A549 (cell line): ENCODE results near the gene HSD17B3. TPM values are rescaled to one million over a fixed set of nuclear protein-coding genes. Genes with fewer than 3 reads are reported as not detected.

ENCODE experiments used
- ATAC-seq, 2 experiments: fragments of 200-7000 bp in 1 of 2; fragments of >200 bp in 1 of 2; cut with Nextera tagmentation in 1 of 2; cut with Tn5 transposase in 1 of 2; 3 replicates each; pipeline versions ENCODE4 v1.8.0 to v1.9.1; 2018 to 2020; ENCODE audit warnings: mild to moderate bottlenecking in 1 of 2, moderate library complexity in 1 of 2
- CTCF ChIA-PET: fragments of 300-600 bp; sonication (Branson Sonifier 250); formaldehyde crosslinking; extraction: SDS; loops from one replicate; lab custom pipeline; 2021; ENCODE audit warnings: antibody characterized with exemption, inconsistent platforms; lab: Yijun Ruan, JAX
- POLR2A ChIA-PET: fragments of 350-600 bp; formaldehyde crosslinking; extraction: SDS; loops from one replicate; lab custom pipeline; 2021; ENCODE audit warnings: antibody characterized with exemption, inconsistent platforms; lab: Yijun Ruan, JAX
- DNase-seq, 2 experiments: peaks; one replicate each; pipeline versions ENCODE4 v3.0.0 to v3.0.0-alpha.2; 2011 to 2016; ENCODE audit warnings: low read depth in 1 of 2, low spot score in 1 of 2
- FAIRE-seq: peaks from 2 replicates; lab custom pipeline; 2011; peaks lifted over from hg19 to GRCh38; lab: Jason Lieb, UNC
- H3K27ac ChIP-seq, 2 experiments: fragments of >200 bp; sonication (Bioruptor Twin); formaldehyde crosslinking; 3 replicates each; pipeline ENCODE4 v1.5.1; 2016 to 2017
- H3K4me1 ChIP-seq: fragments of >200 bp; sonication (Bioruptor Twin); formaldehyde crosslinking; 3 replicates; pipeline ENCODE4 v1.6.1; 2016
- H3K4me2 ChIP-seq: fragments of >200 bp; sonication (Bioruptor Twin); formaldehyde crosslinking; 3 replicates; pipeline ENCODE4 v1.6.1; 2016
- H3K4me3 ChIP-seq: fragments of >200 bp; sonication (Bioruptor Twin); formaldehyde crosslinking; 3 replicates; pipeline ENCODE4 v1.5.1; 2016
- H3K9me3 ChIP-seq: fragments of >200 bp; sonication (Bioruptor Twin); formaldehyde crosslinking; 3 replicates; pipeline ENCODE4 v1.6.1; 2016
- BCL3 ChIP-seq: fragments of >200 bp; sonication (Bioruptor Twin); formaldehyde crosslinking; IDR thresholded peaks from 3 replicates; pipeline ENCODE4 v1.6.1; 2016
- CBX8 ChIP-seq: fragments of 200-600 bp; sonication (generic); IDR thresholded peaks from 2 replicates; pipeline ENCODE4 v1.6.1; 2016
- CHD2 ChIP-seq: fragments of 150-350 bp; IDR thresholded peaks from 2 replicates; pipeline ENCODE4 v1.6.1; 2014; ENCODE audit warnings: low read length; ENCODE audit not compliant: partially characterized antibody
- E2F6 ChIP-seq: IDR thresholded peaks from 2 replicates; pipeline ENCODE4 v1.6.1; 2012; ENCODE audit warnings: low read depth, borderline replicate concordance
- EP300 ChIP-seq, 2 experiments: fragments of >200 bp; sonication (Bioruptor Twin); formaldehyde crosslinking; IDR thresholded peaks; 2 replicates in 1 of 2; 3 replicates in 1 of 2; pipeline ENCODE4 v1.6.1; 2016 to 2017
- ESRRA ChIP-seq: fragments of 150-350 bp; IDR thresholded peaks from 2 replicates; pipeline ENCODE4 v1.6.1; 2014; ENCODE audit warnings: mild to moderate bottlenecking, low read length, borderline replicate concordance
- FOSB ChIP-seq: fragments of 250-450 bp; sonication (Bioruptor Pico); IDR thresholded peaks from 2 replicates; pipeline ENCODE4 v1.5.0; 2020; ENCODE audit warnings: mild to moderate bottlenecking, moderate library complexity
- FOSL2 ChIP-seq, 2 experiments: fragments of 450-650 bp in 1 of 2; fragments of >200 bp in 1 of 2; sonication (Bioruptor Twin) in 1 of 2; formaldehyde crosslinking; IDR thresholded peaks; 2 replicates each; pipeline versions ENCODE4 v1.5.0 to v1.6.1; 2016 to 2020; ENCODE audit warnings: mild to moderate bottlenecking in 1 of 2, moderate library complexity in 1 of 2
- JUN ChIP-seq, 2 experiments: fragments of >200 bp; sonication (Bioruptor Twin); formaldehyde crosslinking; IDR thresholded peaks; 2 replicates in 1 of 2; 3 replicates in 1 of 2; pipeline ENCODE4 v1.6.1; 2016 to 2017
- JUNB ChIP-seq: fragments of >200 bp; sonication (Bioruptor Twin); formaldehyde crosslinking; IDR thresholded peaks from 2 replicates; pipeline ENCODE4 v1.6.1; 2016
- PHF8 ChIP-seq: fragments of 200-600 bp; sonication (generic); IDR thresholded peaks from 2 replicates; pipeline ENCODE4 v1.6.1; 2016; ENCODE audit warnings: low read depth, mild to moderate bottlenecking, antibody characterized with exemption, moderate library complexity, borderline replicate concordance
- RAD21 ChIP-seq, 2 experiments: fragments of >200 bp in 1 of 2; sonication (Bioruptor Twin) in 1 of 2; formaldehyde crosslinking in 1 of 2; IDR thresholded peaks in 1 of 2; conservative IDR thresholded peaks in 1 of 2; 2 replicates in 1 of 2; 3 replicates in 1 of 2; pipeline ENCODE4 v1.6.1; 2012 to 2018; ENCODE audit warnings: inconsistent platforms in 1 of 2
- RNF2 ChIP-seq: fragments of 200-600 bp; sonication (generic); IDR thresholded peaks from 2 replicates; pipeline ENCODE4 v1.6.1; 2016; ENCODE audit warnings: low read depth, mild to moderate bottlenecking, antibody characterized with exemption, moderate library complexity, borderline replicate concordance
- SMC3 ChIP-seq: fragments of >200 bp; sonication (Bioruptor Twin); formaldehyde crosslinking; IDR thresholded peaks from 3 replicates; pipeline ENCODE4 v1.6.1; 2018; ENCODE audit warnings: inconsistent platforms
- SREBF2 ChIP-seq: fragments of 450-650 bp; IDR thresholded peaks from 2 replicates; pipeline ENCODE4 v1.6.1; 2014; ENCODE audit warnings: mild to moderate bottlenecking, moderate library complexity
- TP53 ChIP-seq: fragments of 250-450 bp; sonication (Bioruptor Pico); IDR thresholded peaks from 2 replicates; pipeline ENCODE4 v1.5.0; 2021; ENCODE audit warnings: mild to moderate bottlenecking, moderate library complexity
- USF2 ChIP-seq: fragments of 450-650 bp; IDR thresholded peaks from 2 replicates; pipeline ENCODE4 v1.6.1; 2014; ENCODE audit warnings: antibody characterized with exemption
- ZC3H11A ChIP-seq: fragments of 450-650 bp; IDR thresholded peaks from 2 replicates; pipeline ENCODE4 v1.6.1; 2014; ENCODE audit warnings: antibody characterized with exemption, mild to moderate bottlenecking
- ZNF302 ChIP-seq: fragments of 250-450 bp; sonication (Bioruptor Pico); IDR thresholded peaks from 2 replicates; pipeline ENCODE4 v1.9.0; 2021; ENCODE audit warnings: inconsistent platforms, mild to moderate bottlenecking, moderate library complexity
- ZSCAN20 ChIP-seq: fragments of 250-450 bp; sonication (Bioruptor Pico); IDR thresholded peaks from 2 replicates; pipeline ENCODE4 v1.8.0; 2022; ENCODE audit warnings: mild to moderate bottlenecking, moderate library complexity
- WGBS: methylation state at CpG from one replicate; pipeline ENCODE4 v1.1.6; 2017; ENCODE audit errors: missing lambda C conversion rate; 5-methylcytosine and 5-hydroxymethylcytosine counted together
- polyA plus RNA-seq, 4 experiments: library from polyadenylated mRNA; depleted of rRNA in 3 of 4; stranded (reverse); fragments of >200 nt; fragmentation: RNase III in 1 of 4; extraction: RNeasy Plus Mini Kit Qiagen cat#74134 plus additional on column Dnase treatment in 1 of 4; gene quantifications; 2 replicates in 3 of 4; 3 replicates in 1 of 4; pipeline ENCODE4 v1.2.3, GENCODE V29; 2011 to 2017
- TF ChIP-seq, protein P1 (sequence below): fragments of >200 bp; sonication (Bioruptor Twin); formaldehyde crosslinking; IDR thresholded peaks from 3 replicates; pipeline ENCODE4 v1.5.1; 2016
- TF ChIP-seq, protein P2 (sequence below): IDR thresholded peaks from 2 replicates; pipeline ENCODE4 v1.6.1; 2012

Gene HSD17B3
- polyA plus RNA-seq, 2 of the 4 experiments (the other 2 are of a cell fraction) = 0.22 to 0.25 TPM

DNA sequence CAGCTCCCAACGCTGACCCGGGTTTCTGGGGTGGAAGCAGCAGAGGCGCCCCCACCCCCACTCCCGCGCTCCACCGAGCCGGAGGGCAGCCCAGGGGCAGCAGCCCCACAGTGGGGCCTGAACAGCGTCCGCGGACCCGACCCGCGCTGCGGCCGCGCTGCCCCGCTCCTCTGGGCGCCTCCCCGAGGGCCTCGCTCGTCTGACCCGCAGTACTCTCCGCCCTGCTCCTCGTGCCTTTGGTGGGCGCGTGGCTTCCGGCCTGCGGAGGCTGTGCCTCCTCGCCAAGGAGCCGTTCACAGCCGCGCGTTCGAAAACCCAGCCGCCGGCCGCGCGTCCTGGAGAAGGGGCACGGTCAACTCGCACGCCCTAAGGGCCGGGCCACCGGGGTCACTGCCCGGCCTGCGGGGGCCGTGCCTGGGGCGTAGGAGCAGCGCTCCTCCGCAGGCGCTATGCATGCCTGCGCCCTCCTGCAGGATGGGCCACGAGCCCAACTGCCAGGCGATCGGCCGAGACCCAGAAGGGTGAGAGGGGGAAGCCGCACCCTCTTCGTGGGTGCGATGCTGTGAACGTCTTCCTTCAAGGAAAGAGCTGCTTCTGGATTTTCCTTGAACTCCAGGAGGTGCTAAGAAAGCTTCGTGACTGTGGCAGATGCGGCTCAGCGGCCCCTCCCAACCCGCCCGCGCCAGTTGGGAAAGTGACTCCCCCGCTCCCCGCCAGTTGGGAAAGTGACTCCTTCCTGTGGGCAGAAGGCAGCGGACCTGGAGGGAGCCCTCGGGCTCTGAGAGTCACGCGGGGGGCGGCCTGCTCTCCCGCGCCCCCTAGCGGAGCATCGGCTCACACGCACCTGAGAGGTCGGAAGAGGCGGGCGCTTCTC, 82.7 kb downstream of the HSD17B3 start:
- Histone ChIP-seq H3K4me3 (no peak overlapping the region), H3K27ac (peak overlapping the region; percentile 35 to 70; a peak in 2 of 6 replicates), H3K9me3 (peaks cover 10% of the 10 kb centered on the region), H3K4me2 (no peak overlapping the region), H3K4me1 (peaks cover 10% of the 10 kb centered on the region)
- POLR2A ChIA-PET = no interaction called here
- FAIRE-seq = no peak
- peak in 1 of 2 experiments; percentile 31 for DNase-seq
- CTCF ChIA-PET = interaction anchor here (0.6 to 3.0 kb wide), 36 partner anchors 8 to 1538 kb away, joined by 3 to 35 read pairs (median 4); no protein-coding TSS in a partner anchor
- 89% methylated on average over 49 of the region's 81 CpGs for WGBS
- ATAC-seq = no peak
- TF ChIP-seq, protein P1, sequence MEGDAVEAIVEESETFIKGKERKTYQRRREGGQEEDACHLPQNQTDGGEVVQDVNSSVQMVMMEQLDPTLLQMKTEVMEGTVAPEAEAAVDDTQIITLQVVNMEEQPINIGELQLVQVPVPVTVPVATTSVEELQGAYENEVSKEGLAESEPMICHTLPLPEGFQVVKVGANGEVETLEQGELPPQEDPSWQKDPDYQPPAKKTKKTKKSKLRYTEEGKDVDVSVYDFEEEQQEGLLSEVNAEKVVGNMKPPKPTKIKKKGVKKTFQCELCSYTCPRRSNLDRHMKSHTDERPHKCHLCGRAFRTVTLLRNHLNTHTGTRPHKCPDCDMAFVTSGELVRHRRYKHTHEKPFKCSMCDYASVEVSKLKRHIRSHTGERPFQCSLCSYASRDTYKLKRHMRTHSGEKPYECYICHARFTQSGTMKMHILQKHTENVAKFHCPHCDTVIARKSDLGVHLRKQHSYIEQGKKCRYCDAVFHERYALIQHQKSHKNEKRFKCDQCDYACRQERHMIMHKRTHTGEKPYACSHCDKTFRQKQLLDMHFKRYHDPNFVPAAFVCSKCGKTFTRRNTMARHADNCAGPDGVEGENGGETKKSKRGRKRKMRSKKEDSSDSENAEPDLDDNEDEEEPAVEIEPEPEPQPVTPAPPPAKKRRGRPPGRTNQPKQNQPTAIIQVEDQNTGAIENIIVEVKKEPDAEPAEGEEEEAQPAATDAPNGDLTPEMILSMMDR = peak; percentile 49
- TF ChIP-seq JUNB = no peak
- TF ChIP-seq ZNF302 = no peak
- peak; percentile 21 to 32; a peak in 2 of 5 replicates for TF ChIP-seq RAD21 (conservative IDR thresholded peaks at IDR 0.05 in 1 of 2, IDR thresholded peaks at IDR 0.05 in 1 of 2)
- TF ChIP-seq, protein P2, sequence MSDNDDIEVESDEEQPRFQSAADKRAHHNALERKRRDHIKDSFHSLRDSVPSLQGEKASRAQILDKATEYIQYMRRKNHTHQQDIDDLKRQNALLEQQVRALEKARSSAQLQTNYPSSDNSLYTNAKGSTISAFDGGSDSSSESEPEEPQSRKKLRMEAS = peak; percentile 55; the same call in 1 of the 2 replicates
- TF ChIP-seq SMC3 = 0 out of 3 replicates have a peak, but pooled peaks have one; percentile 18
- TF ChIP-seq E2F6 = 0 out of 2 replicates have a peak, but pooled peaks have one; percentile 34

GRCh38 chr9:96217754-96218693, 84.0 kb downstream of the HSD17B3 start:
- POLR2A ChIA-PET = interaction anchor here (0.6 to 1.7 kb wide), 7 partner anchors 238 to 829 kb away, joined by 3 to 7 read pairs (median 5); partner anchors contain the start of gene ERCC6L2
- Histone ChIP-seq H3K27ac (peak overlapping the region; percentile 70 to 89), H3K4me1 (peaks cover 10% of the 10 kb centered on the region), H3K9me3 (peaks cover 4% of the 10 kb centered on the region; the same call in 1 of the 3 replicates), H3K4me2 (peak overlapping the region; percentile 66), H3K4me3 (0 out of 3 replicates have a peak overlapping the region, but pooled peaks have one; percentile 7)
- FAIRE-seq = no peak
- peak; percentile 74 to 85 for DNase-seq
- peak; percentile 90 to 97 for ATAC-seq
- CTCF ChIA-PET = interaction anchor here (0.6 to 3.0 kb wide), 80 partner anchors 9 to 1664 kb away, joined by 3 to 35 read pairs (median 3); partner anchors contain the start of genes ERCC6L2 and PCAT7
- WGBS = 4% methylated on average over 27 of the region's 43 CpGs
- TF ChIP-seq SMC3 (peak; percentile 98), ZC3H11A (no peak), RAD21 (conservative IDR thresholded peaks at IDR 0.05 in 1 of 2, IDR thresholded peaks at IDR 0.05 in 1 of 2) (peak; percentile 87 to 100), E2F6 (peak; percentile 59; the same call in 1 of the 2 replicates), RNF2 (no peak), CHD2 (no peak), TP53 (CRISPR knock-in tag) (no peak), SREBF2 (no peak), EP300 (IDR thresholded peaks at IDR 0.05) (no peak), ESRRA (no peak), ZSCAN20 (no peak), CBX8 (no peak), BCL3 (0 out of 3 replicates have a peak, but pooled peaks have one; percentile 24), FOSL2 (IDR thresholded peaks at IDR 0.05) (no peak), FOSL2 (CRISPR knock-in tag; IDR thresholded peaks at IDR 0.05) (no peak), USF2 (no peak), JUN (IDR thresholded peaks at IDR 0.05) (0 out of 5 replicates have a peak, but pooled peaks have one; percentile 27 to 44), FOSB (no peak), PHF8 (no peak)
- TF ChIP-seq, protein P1 = peak; percentile 97
